PC-9 (cell line): ENCODE results near the gene MAN1A1. TPM values are rescaled to one million over a fixed set of nuclear protein-coding genes. Genes with fewer than 3 reads are reported as not detected.

Experiments
- BruUV-seq: library from RNA; stranded (reverse); fragments of 400-500 nt; replicated peaks from 2 replicates; lab custom pipeline; 2021; lab: Mats Ljungman, UMichigan
- CTCF ChIA-PET: fragments of 300-600 bp; sonication (Branson Sonifier 250); formaldehyde crosslinking; loops from one replicate; lab custom pipeline; 2022; ENCODE audit warnings: antibody characterized with exemption; lab: Charles Lee
- POLR2A ChIA-PET: fragments of 300-600 bp; sonication (Branson Sonifier 250); formaldehyde crosslinking; loops from one replicate; lab custom pipeline; 2022; ENCODE audit warnings: antibody characterized with exemption; ENCODE audit not compliant: unreplicated experiment; lab: Charles Lee
- DNase-seq, 2 experiments: peaks; one replicate each; pipeline versions ENCODE4 v3.0.0 to v3.0.0-alpha.2; 2015 to 2022; ENCODE audit warnings: mixed read lengths in 1 of 2
- H2AFZ ChIP-seq: fragments of 200-600 bp; sonication (generic); 2 replicates; pipeline ENCODE4 v1.8.1; 2017; ENCODE audit warnings: antibody characterized with exemption
- H3F3A ChIP-seq: fragments of 200-600 bp; sonication (generic); 2 replicates; pipeline ENCODE4 v1.8.1; 2017; ENCODE audit warnings: antibody characterized with exemption, mild to moderate bottlenecking, low read depth; ENCODE audit not compliant: insufficient read depth
- H3K27ac ChIP-seq: fragments of 200-600 bp; sonication (generic); 2 replicates; pipeline ENCODE4 v1.6.1; 2016; ENCODE audit warnings: mixed run types
- H3K27me3 ChIP-seq: fragments of 200-600 bp; sonication (generic); 2 replicates; pipeline ENCODE4 v1.6.1; 2016; ENCODE audit warnings: low read depth, mixed run types; ENCODE audit not compliant: insufficient read depth
- H3K36me3 ChIP-seq: fragments of 200-600 bp; sonication (generic); 2 replicates; pipeline ENCODE4 v1.6.1; 2016; ENCODE audit warnings: low read depth, mixed run types
- H3K4me1 ChIP-seq: fragments of 200-600 bp; sonication (generic); replicated peaks from 2 replicates; pipeline ENCODE4 v1.6.1; 2016; ENCODE audit warnings: mixed run types; ENCODE audit not compliant: insufficient read depth
- H3K4me2 ChIP-seq: fragments of 200-600 bp; sonication (generic); 2 replicates; pipeline ENCODE4 v1.6.1; 2017; ENCODE audit warnings: mixed run types
- H3K4me3 ChIP-seq: fragments of 200-600 bp; sonication (generic); 2 replicates; pipeline ENCODE4 v1.6.1; 2016; ENCODE audit warnings: mixed run types
- H3K79me2 ChIP-seq: fragments of 200-600 bp; sonication (generic); 2 replicates; pipeline ENCODE4 v1.6.1; 2017; ENCODE audit warnings: low read depth, mixed run types
- H3K9me2 ChIP-seq: fragments of 200-600 bp; sonication (generic); 2 replicates; pipeline ENCODE4 v1.8.1; 2017; ENCODE audit warnings: mild to moderate bottlenecking; ENCODE audit not compliant: insufficient read depth
- H3K9me3 ChIP-seq: fragments of 200-600 bp; sonication (generic); 2 replicates; pipeline ENCODE4 v1.8.1; 2016; ENCODE audit warnings: low read depth; ENCODE audit not compliant: insufficient read depth
- H4K20me1 ChIP-seq: fragments of 200-600 bp; sonication (generic); 2 replicates; pipeline ENCODE4 v1.8.1; 2017; ENCODE audit not compliant: insufficient read depth
- EZH2 ChIP-seq: fragments of 200-600 bp; sonication (generic); IDR thresholded peaks from 2 replicates; pipeline ENCODE4 v1.8.0; 2017; ENCODE audit warnings: antibody characterized with exemption, low read depth
- intact Hi-C: fragments of 100-400 bp; cut with micrococcal nuclease; formaldehyde crosslinking; loops from one replicate; pipeline ENCODE4 v1.10.0; 2022; ENCODE audit not compliant: unreplicated experiment
- total RNA-seq: library from RNA; stranded (reverse); gene quantifications from 2 replicates; pipeline ENCODE4 v1.2.3, GENCODE V29; 2021
- TF ChIP-seq, protein P1 (sequence below): fragments of 200-600 bp; sonication (generic); conservative IDR thresholded peaks from 2 replicates; pipeline ENCODE4 v1.6.1; 2017; ENCODE audit warnings: mixed run types, antibody characterized with exemption, mild to moderate bottlenecking, moderate library complexity

MAN1A1 gene
- total RNA-seq, 1 experiment from 2014 or later = 13.4 TPM

DNA sequence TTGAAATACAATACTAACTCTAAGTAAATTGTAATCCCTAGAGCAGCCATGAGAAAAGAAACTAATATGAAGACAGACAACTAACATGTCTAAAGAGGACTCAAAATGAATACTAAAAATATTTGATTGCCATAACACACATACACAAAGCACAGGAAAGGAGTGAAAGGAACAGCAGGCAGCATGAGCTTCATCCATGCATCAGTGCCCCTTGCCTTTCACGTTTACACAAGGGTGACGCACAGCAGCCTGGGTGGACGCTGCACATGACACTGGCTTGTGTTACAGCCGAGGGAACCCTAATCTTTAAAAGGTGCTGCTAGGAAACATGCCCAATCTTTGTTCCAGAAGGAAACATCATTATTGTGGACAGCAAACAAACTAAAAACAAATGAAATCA, 123.5 kb downstream of the MAN1A1 start:
- Histone ChIP-seq H3K27me3 (no peaks in the 10 kb centered on the region), H3K27ac (no peak overlapping the region), H3F3A (no peaks in the 10 kb centered on the region), H3K9me2 (no peaks in the 10 kb centered on the region), H3K4me3 (no peak overlapping the region), H3K4me1 (no peaks in the 10 kb centered on the region), H3K9me3 (no peaks in the 10 kb centered on the region), H3K36me3 (no peaks in the 10 kb centered on the region), H2AFZ (no peak overlapping the region), H4K20me1 (no peaks in the 10 kb centered on the region), H3K4me2 (no peak overlapping the region), H3K79me2 (no peaks in the 10 kb centered on the region)
- BruUV-seq = no TSS peak
- no peak for TF ChIP-seq EZH2
- TF ChIP-seq, protein P1, sequence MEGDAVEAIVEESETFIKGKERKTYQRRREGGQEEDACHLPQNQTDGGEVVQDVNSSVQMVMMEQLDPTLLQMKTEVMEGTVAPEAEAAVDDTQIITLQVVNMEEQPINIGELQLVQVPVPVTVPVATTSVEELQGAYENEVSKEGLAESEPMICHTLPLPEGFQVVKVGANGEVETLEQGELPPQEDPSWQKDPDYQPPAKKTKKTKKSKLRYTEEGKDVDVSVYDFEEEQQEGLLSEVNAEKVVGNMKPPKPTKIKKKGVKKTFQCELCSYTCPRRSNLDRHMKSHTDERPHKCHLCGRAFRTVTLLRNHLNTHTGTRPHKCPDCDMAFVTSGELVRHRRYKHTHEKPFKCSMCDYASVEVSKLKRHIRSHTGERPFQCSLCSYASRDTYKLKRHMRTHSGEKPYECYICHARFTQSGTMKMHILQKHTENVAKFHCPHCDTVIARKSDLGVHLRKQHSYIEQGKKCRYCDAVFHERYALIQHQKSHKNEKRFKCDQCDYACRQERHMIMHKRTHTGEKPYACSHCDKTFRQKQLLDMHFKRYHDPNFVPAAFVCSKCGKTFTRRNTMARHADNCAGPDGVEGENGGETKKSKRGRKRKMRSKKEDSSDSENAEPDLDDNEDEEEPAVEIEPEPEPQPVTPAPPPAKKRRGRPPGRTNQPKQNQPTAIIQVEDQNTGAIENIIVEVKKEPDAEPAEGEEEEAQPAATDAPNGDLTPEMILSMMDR = no peak
- ChIA-PET POLR2A (no interaction called here), CTCF (no interaction called here)
- intact Hi-C loops = no loop called here
- DNase-seq = no peak

GRCh38 chr6:119224095-119224701, 125.4 kb downstream of the MAN1A1 start:
- TF ChIP-seq, protein P1 = no peak
- TF ChIP-seq EZH2 = no peak
- no peak overlapping the region for H2AFZ ChIP-seq
- no peak overlapping the region for H3K4me3 ChIP-seq
- no TSS peak for BruUV-seq
- H3K9me2 ChIP-seq = no peaks in the 10 kb centered on the region
- ChIA-PET POLR2A (no interaction called here), CTCF (no interaction called here)
- no peaks in the 10 kb centered on the region for H3K36me3 ChIP-seq
- intact Hi-C loops = no loop called here
- H3K4me2 ChIP-seq = no peak overlapping the region
- no peak overlapping the region for H3K27ac ChIP-seq
- DNase-seq = no peak
- no peaks in the 10 kb centered on the region for H3F3A ChIP-seq
- H3K4me1 ChIP-seq = no peaks in the 10 kb centered on the region
- H3K79me2 ChIP-seq = no peaks in the 10 kb centered on the region
- no peaks in the 10 kb centered on the region for H4K20me1 ChIP-seq
- H3K9me3 ChIP-seq = no peaks in the 10 kb centered on the region
- H3K27me3 ChIP-seq = no peaks in the 10 kb centered on the region

- Histone ChIP-seq H3K9me3 (no peaks in the 10 kb centered on the region), H3K4me2 (no peak overlapping the region), H4K20me1 (no peaks in the 10 kb centered on the region), H3K4me3 (no peak overlapping the region), H3K27me3 (no peaks in the 10 kb centered on the region), H3K79me2 (no peaks in the 10 kb centered on the region), H3K9me2 (no peaks in the 10 kb centered on the region), H3K27ac (no peak overlapping the region), H3F3A (no peaks in the 10 kb centered on the region), H3K4me1 (no peaks in the 10 kb centered on the region), H3K36me3 (no peaks in the 10 kb centered on the region), H2AFZ (no peak overlapping the region)
- CTCF ChIA-PET = no interaction called here
- BruUV-seq = no TSS peak
- intact Hi-C loops = no loop called here
- POLR2A ChIA-PET = no interaction called here
- no peak for DNase-seq
- no peak for TF ChIP-seq EZH2
- TF ChIP-seq, protein P1 = no peak
These were observed 129.1 kb downstream of the MAN1A1 start for GRCh38 chr6:119220452-119220851.
